ENCODE data around the gene CTNNA3.

CTNNA3 gene

DNA sequence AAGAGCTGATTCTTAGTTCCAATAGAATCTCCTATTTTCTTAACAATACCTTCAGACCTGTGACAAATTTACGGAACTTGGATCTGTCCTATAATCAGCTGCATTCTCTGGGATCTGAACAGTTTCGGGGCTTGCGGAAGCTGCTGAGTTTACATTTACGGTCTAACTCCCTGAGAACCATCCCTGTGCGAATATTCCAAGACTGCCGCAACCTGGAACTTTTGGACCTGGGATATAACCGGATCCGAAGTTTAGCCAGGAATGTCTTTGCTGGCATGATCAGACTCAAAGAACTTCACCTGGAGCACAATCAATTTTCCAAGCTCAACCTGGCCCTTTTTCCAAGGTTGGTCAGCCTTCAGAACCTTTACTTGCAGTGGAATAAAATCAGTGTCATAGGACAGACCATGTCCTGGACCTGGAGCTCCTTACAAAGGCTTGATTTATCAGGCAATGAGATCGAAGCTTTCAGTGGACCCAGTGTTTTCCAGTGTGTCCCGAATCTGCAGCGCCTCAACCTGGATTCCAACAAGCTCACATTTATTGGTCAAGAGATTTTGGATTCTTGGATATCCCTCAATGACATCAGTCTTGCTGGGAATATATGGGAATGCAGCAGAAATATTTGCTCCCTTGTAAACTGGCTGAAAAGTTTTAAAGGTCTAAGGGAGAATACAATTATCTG, 768.6 kb downstream of the CTNNA3 start:
- TF ChIP-seq, protein P1, sequence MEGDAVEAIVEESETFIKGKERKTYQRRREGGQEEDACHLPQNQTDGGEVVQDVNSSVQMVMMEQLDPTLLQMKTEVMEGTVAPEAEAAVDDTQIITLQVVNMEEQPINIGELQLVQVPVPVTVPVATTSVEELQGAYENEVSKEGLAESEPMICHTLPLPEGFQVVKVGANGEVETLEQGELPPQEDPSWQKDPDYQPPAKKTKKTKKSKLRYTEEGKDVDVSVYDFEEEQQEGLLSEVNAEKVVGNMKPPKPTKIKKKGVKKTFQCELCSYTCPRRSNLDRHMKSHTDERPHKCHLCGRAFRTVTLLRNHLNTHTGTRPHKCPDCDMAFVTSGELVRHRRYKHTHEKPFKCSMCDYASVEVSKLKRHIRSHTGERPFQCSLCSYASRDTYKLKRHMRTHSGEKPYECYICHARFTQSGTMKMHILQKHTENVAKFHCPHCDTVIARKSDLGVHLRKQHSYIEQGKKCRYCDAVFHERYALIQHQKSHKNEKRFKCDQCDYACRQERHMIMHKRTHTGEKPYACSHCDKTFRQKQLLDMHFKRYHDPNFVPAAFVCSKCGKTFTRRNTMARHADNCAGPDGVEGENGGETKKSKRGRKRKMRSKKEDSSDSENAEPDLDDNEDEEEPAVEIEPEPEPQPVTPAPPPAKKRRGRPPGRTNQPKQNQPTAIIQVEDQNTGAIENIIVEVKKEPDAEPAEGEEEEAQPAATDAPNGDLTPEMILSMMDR (IDR thresholded peaks at IDR 0.05) = no peak
- Histone ChIP-seq H3K36me3 (ENCODE audit: control insufficient read depth, insufficient read depth, low read length) (no peaks in the 10 kb centered on the region), H3K4me1 (no peaks in the 10 kb centered on the region), H3K9ac (no peak overlapping the region), H3K27ac (no peak overlapping the region), H3K9me3 (ENCODE audit: control insufficient read depth, low read length) (no peaks in the 10 kb centered on the region), H3K79me2 (no peaks in the 10 kb centered on the region), H3K4me3 (ENCODE audit: low read depth, low read length) (no peak overlapping the region), H3K4me2 (ENCODE audit: low read length) (no peak overlapping the region), H3K27me3 (ENCODE audit: control insufficient read depth, insufficient read depth, low read length) (no peaks in the 10 kb centered on the region), H2AFZ (no peak overlapping the region)

DNA sequence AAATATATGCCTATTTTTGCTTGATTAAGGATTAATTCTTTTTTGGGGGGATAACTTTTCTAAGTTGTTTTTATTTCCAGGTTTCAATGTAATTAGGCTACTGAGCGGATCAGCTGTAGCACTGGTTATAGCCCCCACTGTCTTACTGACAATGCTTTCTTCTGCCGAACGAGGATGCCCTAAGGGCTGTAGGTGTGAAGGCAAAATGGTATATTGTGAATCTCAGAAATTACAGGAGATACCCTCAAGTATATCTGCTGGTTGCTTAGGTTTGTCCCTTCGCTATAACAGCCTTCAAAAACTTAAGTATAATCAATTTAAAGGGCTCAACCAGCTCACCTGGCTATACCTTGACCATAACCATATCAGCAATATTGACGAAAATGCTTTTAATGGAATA, 769.2 kb downstream of the CTNNA3 start:
- Histone ChIP-seq H3K4me3 (ENCODE audit: low read depth, low read length) (no peak overlapping the region), H3K9ac (no peak overlapping the region), H3K9me3 (ENCODE audit: control insufficient read depth, low read length) (no peaks in the 10 kb centered on the region), H2AFZ (no peak overlapping the region), H3K4me2 (ENCODE audit: low read length) (no peak overlapping the region), H3K36me3 (ENCODE audit: control insufficient read depth, insufficient read depth, low read length) (no peaks in the 10 kb centered on the region), H3K79me2 (no peaks in the 10 kb centered on the region), H3K4me1 (no peaks in the 10 kb centered on the region), H3K27me3 (ENCODE audit: control insufficient read depth, insufficient read depth, low read length) (no peaks in the 10 kb centered on the region), H3K27ac (no peak overlapping the region)
- TF ChIP-seq, protein P1 (IDR thresholded peaks at IDR 0.05) = no peak

DNA sequence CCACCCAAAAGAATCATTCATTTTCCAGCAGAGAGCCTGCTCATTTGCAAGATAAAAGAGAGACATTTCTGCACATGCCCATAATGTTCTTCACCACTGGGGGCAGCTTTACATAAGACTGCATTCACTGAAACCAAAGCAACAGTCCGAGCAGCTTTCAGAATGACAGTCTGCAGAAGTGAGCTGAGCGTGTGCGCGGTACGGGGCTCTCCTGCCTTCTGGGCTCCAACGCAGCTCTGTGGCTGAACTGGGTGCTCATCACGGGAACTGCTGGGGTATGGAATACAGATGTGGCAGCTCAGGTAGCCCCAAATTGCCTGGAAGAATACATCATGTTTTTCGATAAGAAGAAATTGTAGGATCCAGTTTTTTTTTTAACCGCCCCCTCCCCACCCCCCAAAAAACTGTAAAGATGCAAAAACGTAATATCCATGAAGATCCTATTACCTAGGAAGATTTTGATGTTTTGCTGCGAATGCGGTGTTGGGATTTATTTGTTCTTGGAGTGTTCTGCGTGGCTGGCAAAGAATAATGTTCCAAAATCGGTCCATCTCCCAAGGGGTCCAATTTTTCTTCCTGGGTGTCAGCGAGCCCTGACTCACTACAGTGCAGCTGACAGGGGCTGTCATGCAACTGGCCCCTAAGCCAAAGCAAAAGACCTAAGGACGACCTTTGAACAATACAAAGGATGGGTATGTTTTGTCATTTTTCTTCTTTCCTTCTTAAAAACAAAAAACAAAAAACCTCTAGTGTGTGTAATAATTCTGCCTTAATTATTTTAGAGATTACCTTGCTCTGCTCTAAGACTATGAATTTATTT, 769.9 kb downstream of the CTNNA3 start, which contains the start of gene LRRTM3:
TSS of gene LRRTM3 (plus strand) at position 141 of the 820 bp plus-strand sequence.
- Histone ChIP-seq H3K9ac (no peak within 1 kb of the TSS), H3K27ac (no peak within 1 kb of the TSS), H3K36me3 (ENCODE audit: control insufficient read depth, insufficient read depth, low read length) (no peaks in the 10 kb centered on the region), H3K79me2 (no peaks in the 10 kb centered on the region), H3K27me3 (ENCODE audit: control insufficient read depth, insufficient read depth, low read length) (no peaks in the 10 kb centered on the region), H3K4me1 (no peaks in the 10 kb centered on the region), H3K9me3 (ENCODE audit: control insufficient read depth, low read length) (no peaks in the 10 kb centered on the region), H2AFZ (no peak within 1 kb of the TSS), H3K4me2 (ENCODE audit: low read length) (peak within 1 kb of the TSS; percentile 50), H3K4me3 (ENCODE audit: low read depth, low read length) (no peak within 1 kb of the TSS)
- TF ChIP-seq, protein P1 (IDR thresholded peaks at IDR 0.05) = peak; percentile 34

DNA sequence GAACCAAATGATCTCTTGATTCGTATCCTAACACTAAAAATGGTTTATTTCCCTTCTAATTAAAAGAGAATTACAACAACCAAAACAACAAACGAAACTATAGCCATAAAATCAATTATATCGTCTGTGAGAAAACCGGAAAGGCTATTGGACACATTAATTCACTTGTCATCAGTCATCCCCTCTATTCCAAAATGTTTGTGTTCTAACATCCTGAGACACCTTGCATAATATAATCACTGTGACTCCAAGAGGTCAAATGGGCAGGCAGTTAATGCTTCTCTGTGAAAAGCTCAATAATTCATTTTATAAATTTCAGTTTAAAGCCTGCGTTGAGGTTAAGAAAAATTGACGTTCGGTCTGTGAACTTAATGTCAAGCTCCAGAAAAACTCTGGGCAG, 770.6 kb downstream of the CTNNA3 start:
- no peak overlapping the region for H3K4me2 ChIP-seq (ENCODE audit: low read length)
- H3K4me3 ChIP-seq (ENCODE audit: low read depth, low read length) = no peak overlapping the region
- H3K9me3 ChIP-seq (ENCODE audit: control insufficient read depth, low read length) = no peaks in the 10 kb centered on the region
- no peak overlapping the region for H3K9ac ChIP-seq
- no peaks in the 10 kb centered on the region for H3K36me3 ChIP-seq (ENCODE audit: control insufficient read depth, insufficient read depth, low read length)
- no peaks in the 10 kb centered on the region for H3K79me2 ChIP-seq
- no peaks in the 10 kb centered on the region for H3K4me1 ChIP-seq
- H2AFZ ChIP-seq = no peak overlapping the region
- no peak overlapping the region for H3K27ac ChIP-seq
- H3K27me3 ChIP-seq (ENCODE audit: control insufficient read depth, insufficient read depth, low read length) = no peaks in the 10 kb centered on the region
- TF ChIP-seq, protein P1 (IDR thresholded peaks at IDR 0.05) = no peak

Data from parathyroid adenoma (tissue), 2 donors.